ENCODE data around the gene CHPF.
A peak's percentile ranks its signal among the peaks of the same experiment; 100 is the strongest.

Gene CHPF

DNA sequence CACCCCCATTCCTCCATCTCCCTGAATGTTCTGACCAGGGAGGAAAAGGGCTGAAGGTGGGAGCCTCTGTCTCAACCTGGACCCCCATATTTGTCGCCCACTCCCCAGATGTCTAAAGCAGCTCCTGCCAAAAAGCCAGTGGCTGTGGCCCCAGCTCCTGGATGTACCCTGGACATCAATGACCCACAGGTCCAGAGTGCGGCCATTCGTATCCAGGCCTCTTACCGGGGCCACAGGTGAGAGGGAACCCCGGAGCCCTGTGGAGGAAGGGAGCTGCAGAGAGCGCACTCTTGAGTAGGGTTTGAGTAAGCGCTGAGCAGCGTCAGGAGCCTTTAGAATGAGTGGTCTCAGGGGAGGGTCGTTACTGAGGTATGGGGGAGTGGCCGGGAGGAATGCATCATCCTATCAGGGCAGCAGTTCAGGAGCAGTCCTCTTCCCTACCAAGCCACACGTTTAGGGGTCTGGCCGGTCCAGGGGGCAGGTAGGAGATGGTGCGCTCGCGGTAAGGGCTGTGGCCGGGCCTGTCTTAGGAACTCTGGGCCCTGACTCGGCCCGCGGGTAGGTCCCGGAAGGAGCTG lies 47.3 kb downstream of the CHPF start:
- H3K27me3 ChIP-seq (ENCODE audit: insufficient read depth, poor library complexity, severe bottlenecking) = peaks cover 47% of the 10 kb centered on the region
- TF ChIP-seq, protein P1, sequence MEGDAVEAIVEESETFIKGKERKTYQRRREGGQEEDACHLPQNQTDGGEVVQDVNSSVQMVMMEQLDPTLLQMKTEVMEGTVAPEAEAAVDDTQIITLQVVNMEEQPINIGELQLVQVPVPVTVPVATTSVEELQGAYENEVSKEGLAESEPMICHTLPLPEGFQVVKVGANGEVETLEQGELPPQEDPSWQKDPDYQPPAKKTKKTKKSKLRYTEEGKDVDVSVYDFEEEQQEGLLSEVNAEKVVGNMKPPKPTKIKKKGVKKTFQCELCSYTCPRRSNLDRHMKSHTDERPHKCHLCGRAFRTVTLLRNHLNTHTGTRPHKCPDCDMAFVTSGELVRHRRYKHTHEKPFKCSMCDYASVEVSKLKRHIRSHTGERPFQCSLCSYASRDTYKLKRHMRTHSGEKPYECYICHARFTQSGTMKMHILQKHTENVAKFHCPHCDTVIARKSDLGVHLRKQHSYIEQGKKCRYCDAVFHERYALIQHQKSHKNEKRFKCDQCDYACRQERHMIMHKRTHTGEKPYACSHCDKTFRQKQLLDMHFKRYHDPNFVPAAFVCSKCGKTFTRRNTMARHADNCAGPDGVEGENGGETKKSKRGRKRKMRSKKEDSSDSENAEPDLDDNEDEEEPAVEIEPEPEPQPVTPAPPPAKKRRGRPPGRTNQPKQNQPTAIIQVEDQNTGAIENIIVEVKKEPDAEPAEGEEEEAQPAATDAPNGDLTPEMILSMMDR (IDR thresholded peaks at IDR 0.05; ENCODE audit: insufficient read depth, low read length) = no peak
- no peak for TF ChIP-seq GABPA (IDR thresholded peaks at IDR 0.05; ENCODE audit: low read depth)
- TF ChIP-seq SPI1 (IDR thresholded peaks at IDR 0.05; ENCODE audit: borderline replicate concordance, low read depth) = no peak
- TF ChIP-seq POLR2AphosphoS5 (IDR thresholded peaks at IDR 0.05; ENCODE audit: low read depth) = no peak
- TF ChIP-seq, protein P2, sequence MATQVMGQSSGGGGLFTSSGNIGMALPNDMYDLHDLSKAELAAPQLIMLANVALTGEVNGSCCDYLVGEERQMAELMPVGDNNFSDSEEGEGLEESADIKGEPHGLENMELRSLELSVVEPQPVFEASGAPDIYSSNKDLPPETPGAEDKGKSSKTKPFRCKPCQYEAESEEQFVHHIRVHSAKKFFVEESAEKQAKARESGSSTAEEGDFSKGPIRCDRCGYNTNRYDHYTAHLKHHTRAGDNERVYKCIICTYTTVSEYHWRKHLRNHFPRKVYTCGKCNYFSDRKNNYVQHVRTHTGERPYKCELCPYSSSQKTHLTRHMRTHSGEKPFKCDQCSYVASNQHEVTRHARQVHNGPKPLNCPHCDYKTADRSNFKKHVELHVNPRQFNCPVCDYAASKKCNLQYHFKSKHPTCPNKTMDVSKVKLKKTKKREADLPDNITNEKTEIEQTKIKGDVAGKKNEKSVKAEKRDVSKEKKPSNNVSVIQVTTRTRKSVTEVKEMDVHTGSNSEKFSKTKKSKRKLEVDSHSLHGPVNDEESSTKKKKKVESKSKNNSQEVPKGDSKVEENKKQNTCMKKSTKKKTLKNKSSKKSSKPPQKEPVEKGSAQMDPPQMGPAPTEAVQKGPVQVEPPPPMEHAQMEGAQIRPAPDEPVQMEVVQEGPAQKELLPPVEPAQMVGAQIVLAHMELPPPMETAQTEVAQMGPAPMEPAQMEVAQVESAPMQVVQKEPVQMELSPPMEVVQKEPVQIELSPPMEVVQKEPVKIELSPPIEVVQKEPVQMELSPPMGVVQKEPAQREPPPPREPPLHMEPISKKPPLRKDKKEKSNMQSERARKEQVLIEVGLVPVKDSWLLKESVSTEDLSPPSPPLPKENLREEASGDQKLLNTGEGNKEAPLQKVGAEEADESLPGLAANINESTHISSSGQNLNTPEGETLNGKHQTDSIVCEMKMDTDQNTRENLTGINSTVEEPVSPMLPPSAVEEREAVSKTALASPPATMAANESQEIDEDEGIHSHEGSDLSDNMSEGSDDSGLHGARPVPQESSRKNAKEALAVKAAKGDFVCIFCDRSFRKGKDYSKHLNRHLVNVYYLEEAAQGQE (IDR thresholded peaks at IDR 0.05; ENCODE audit: insufficient replicate concordance, low read depth) = no peak
- DNase-seq (ENCODE audit: low read depth in 1 of 2, low spot score in 1 of 2) = no peak
- no peak overlapping the region for H3K4me3 ChIP-seq (replicated peaks; ENCODE audit: insufficient read depth, low read length)
- H3K27ac ChIP-seq (replicated peaks) = no peak overlapping the region

DNA sequence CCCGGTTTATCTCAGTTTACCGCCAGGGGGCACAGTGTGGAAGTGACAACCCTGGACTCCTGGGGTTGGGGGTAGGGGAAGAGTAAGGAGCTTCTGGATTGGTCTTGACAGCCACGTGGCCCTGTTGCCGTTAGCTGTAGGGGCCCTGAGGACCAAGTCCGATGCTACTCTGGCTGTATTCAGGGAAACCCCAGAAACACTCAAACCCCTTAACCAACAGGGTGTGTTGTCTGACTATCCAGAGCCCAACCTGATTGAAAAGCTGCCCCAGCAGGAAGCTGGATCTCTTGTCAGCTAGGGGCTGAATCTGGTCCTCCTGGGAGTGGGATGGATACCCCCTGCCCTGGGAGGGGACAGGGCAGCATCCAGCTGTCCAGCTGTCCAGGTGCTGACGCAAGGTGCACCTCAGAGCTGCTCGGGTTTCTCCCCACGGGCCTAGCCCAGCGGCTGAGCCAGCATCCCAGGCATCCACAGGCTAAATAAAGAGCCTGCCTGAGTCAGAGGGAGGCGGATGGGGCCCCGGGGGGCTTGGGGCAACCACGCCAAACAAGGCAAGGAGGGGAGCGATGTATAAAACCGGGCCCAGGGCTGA lies 48.0 kb downstream of the CHPF start:
- Histone ChIP-seq H3K4me3 (replicated peaks; ENCODE audit: insufficient read depth, low read length) (no peak overlapping the region), H3K27ac (replicated peaks) (no peak overlapping the region), H3K27me3 (ENCODE audit: insufficient read depth, poor library complexity, severe bottlenecking) (peaks cover 48% of the 10 kb centered on the region)
- peak in 1 of 2 experiments; percentile 66 for DNase-seq (ENCODE audit: low read depth in 1 of 2, low spot score in 1 of 2)
- TF ChIP-seq GABPA (IDR thresholded peaks at IDR 0.05; ENCODE audit: low read depth) (no peak), SPI1 (IDR thresholded peaks at IDR 0.05; ENCODE audit: borderline replicate concordance, low read depth) (no peak), POLR2AphosphoS5 (IDR thresholded peaks at IDR 0.05; ENCODE audit: low read depth) (no peak)
- TF ChIP-seq, protein P2 (IDR thresholded peaks at IDR 0.05; ENCODE audit: insufficient replicate concordance, low read depth) = peak; percentile 69
- TF ChIP-seq, protein P1 (IDR thresholded peaks at IDR 0.05; ENCODE audit: insufficient read depth, low read length) = peak; percentile 29

DNA sequence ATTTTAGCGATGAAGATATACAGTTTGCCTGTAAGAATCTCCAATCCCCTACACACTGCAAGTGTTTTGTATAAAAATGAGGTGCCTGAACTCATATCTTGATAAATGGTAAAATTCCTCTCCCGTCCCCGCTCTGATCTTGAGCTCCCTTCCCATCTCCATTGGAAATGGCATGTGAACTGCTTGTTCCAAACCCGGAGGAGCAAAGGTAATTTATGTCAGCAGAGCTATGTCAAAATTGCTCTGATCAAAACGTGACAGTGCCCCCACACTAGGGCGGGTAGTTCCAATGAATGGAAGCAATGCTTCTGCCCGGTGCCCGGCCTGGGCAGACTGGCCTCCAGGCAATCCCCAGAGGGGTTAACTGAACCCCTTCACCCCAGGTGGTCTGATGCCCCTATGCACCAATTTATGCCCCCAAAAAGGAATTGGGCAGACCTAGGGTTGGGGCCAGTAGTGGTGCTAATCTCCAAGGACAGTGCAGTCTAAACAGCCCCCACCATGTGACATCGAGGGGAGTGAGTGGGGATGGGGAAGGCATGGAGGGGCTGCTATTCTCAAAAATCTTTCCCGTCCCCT lies 48.6 kb downstream of the CHPF start:
- TF ChIP-seq GABPA (IDR thresholded peaks at IDR 0.05; ENCODE audit: low read depth) = no peak
- TF ChIP-seq, protein P1 (IDR thresholded peaks at IDR 0.05; ENCODE audit: insufficient read depth, low read length) = no peak
- TF ChIP-seq, protein P2 (IDR thresholded peaks at IDR 0.05; ENCODE audit: insufficient replicate concordance, low read depth) = no peak
- no peak for TF ChIP-seq POLR2AphosphoS5 (IDR thresholded peaks at IDR 0.05; ENCODE audit: low read depth)
- no peak for TF ChIP-seq SPI1 (IDR thresholded peaks at IDR 0.05; ENCODE audit: borderline replicate concordance, low read depth)
- no peak overlapping the region for H3K27ac ChIP-seq (replicated peaks)
- peaks cover 48% of the 10 kb centered on the region for H3K27me3 ChIP-seq (ENCODE audit: insufficient read depth, poor library complexity, severe bottlenecking)
- no peak overlapping the region for H3K4me3 ChIP-seq (replicated peaks; ENCODE audit: insufficient read depth, low read length)
- no peak for DNase-seq (ENCODE audit: low read depth in 1 of 2, low spot score in 1 of 2)

All from HL-60 (cell line).